T-helper 2 cell treated with Interferon-gamma antibody and Interleukin-4, amounts not matched to agents 5 μg/mL and 100 μg/mL, for 36 hours (primary cell): ENCODE data around the gene SLC25A44.

Experiments used
- DNase-seq: peaks from one replicate; pipeline ENCODE4 v3.0.0; 2021; ENCODE audit warnings: low spot score
- H3K27ac Mint-ChIP-seq: one replicate; pipeline ENCODE4 v1.8.0; 2021; ENCODE audit warnings: mild to moderate bottlenecking, mixed read lengths
- H3K27me3 Mint-ChIP-seq: one replicate; pipeline ENCODE4 v1.8.0; 2021; ENCODE audit warnings: low read depth, mixed read lengths
- H3K36me3 Mint-ChIP-seq: one replicate; pipeline ENCODE4 v1.8.0; 2021; ENCODE audit warnings: low read depth, mixed read lengths
- H3K4me1 Mint-ChIP-seq: one replicate; pipeline ENCODE4 v1.8.0; 2021; ENCODE audit warnings: low read depth, mixed read lengths
- H3K4me3 Mint-ChIP-seq: one replicate; pipeline ENCODE4 v1.8.0; 2022; ENCODE audit warnings: mild to moderate bottlenecking, moderate library complexity, mixed read lengths
- H3K9me3 Mint-ChIP-seq: one replicate; pipeline ENCODE4 v1.8.0; 2021; ENCODE audit warnings: mixed read lengths

The SLC25A44 gene

GRCh38 chr1:156245451-156246232, 51.7 kb downstream of the SLC25A44 start:
- no peak for DNase-seq
- Mint-ChIP-seq H3K27ac (peak overlapping the region; percentile 88), H3K4me3 (peak overlapping the region; percentile 87), H3K4me1 (peaks cover 17% of the 10 kb centered on the region), H3K27me3 (no peaks in the 10 kb centered on the region), H3K9me3 (no peaks in the 10 kb centered on the region), H3K36me3 (peaks cover 8% of the 10 kb centered on the region)

- Mint-ChIP-seq H3K9me3 (no peaks in the 10 kb centered on the region), H3K27ac (no peak overlapping the region), H3K4me1 (peaks cover 19% of the 10 kb centered on the region), H3K4me3 (peak overlapping the region; percentile 1), H3K27me3 (no peaks in the 10 kb centered on the region), H3K36me3 (peaks cover 12% of the 10 kb centered on the region)
- DNase-seq: no peak
Measured at GRCh38 chr1:156246241-156246780, 52.4 kb downstream of the SLC25A44 start.

- Mint-ChIP-seq H3K27me3 (no peaks in the 10 kb centered on the region), H3K27ac (no peak overlapping the region), H3K4me1 (peaks cover 25% of the 10 kb centered on the region), H3K9me3 (no peaks in the 10 kb centered on the region), H3K4me3 (no peak overlapping the region), H3K36me3 (peaks cover 17% of the 10 kb centered on the region)
- no peak for DNase-seq
Measured at GRCh38 chr1:156246781-156247459, 53.0 kb downstream of the SLC25A44 start.

GRCh38 chr1:156247460-156248322, 53.8 kb downstream of the SLC25A44 start, which contains the start of gene PAQR6:
PAQR6 (minus strand) TSS chr1:156248056; CDS start chr1:156246731, 1,325 bp downstream.
- Mint-ChIP-seq H3K27ac (peak within 1 kb of the TSS; percentile 4), H3K4me3 (no peak within 1 kb of the TSS), H3K36me3 (peaks cover 25% of the 10 kb centered on the region)

GRCh38 chr1:156248323-156248683, 54.4 kb downstream of the SLC25A44 start:
- Mint-ChIP-seq H3K9me3 (no peaks in the 10 kb centered on the region), H3K27ac (no peak overlapping the region), H3K4me1 (peaks cover 34% of the 10 kb centered on the region), H3K36me3 (peaks cover 30% of the 10 kb centered on the region), H3K27me3 (no peaks in the 10 kb centered on the region), H3K4me3 (no peak overlapping the region)
- DNase-seq: no peak

More at GRCh38 chr1:156247460-156248322, 53.8 kb downstream of the SLC25A44 start, which contains the start of gene PAQR6:
- DNase-seq: no peak
- H3K27me3 Mint-ChIP-seq: no peaks in the 10 kb centered on the region
- no peaks in the 10 kb centered on the region for H3K9me3 Mint-ChIP-seq
- H3K4me1 Mint-ChIP-seq: peaks cover 32% of the 10 kb centered on the region

- Mint-ChIP-seq H3K36me3 (peaks cover 40% of the 10 kb centered on the region), H3K4me3 (no peak overlapping the region), H3K27ac (no peak overlapping the region), H3K9me3 (no peaks in the 10 kb centered on the region), H3K4me1 (peaks cover 32% of the 10 kb centered on the region), H3K27me3 (no peaks in the 10 kb centered on the region)
- no peak for DNase-seq
Measured at GRCh38 chr1:156249593-156249992, 55.7 kb downstream of the SLC25A44 start.

GRCh38 chr1:156251527-156251926, 57.6 kb downstream of the SLC25A44 start:
- H3K9me3 Mint-ChIP-seq: no peaks in the 10 kb centered on the region
- peak overlapping the region; percentile 63 for H3K27ac Mint-ChIP-seq
- H3K27me3 Mint-ChIP-seq: no peaks in the 10 kb centered on the region
- peaks cover 21% of the 10 kb centered on the region for H3K4me1 Mint-ChIP-seq
- H3K36me3 Mint-ChIP-seq: peaks cover 46% of the 10 kb centered on the region
- H3K4me3 Mint-ChIP-seq: peak overlapping the region; percentile 36
- DNase-seq: no peak

- Mint-ChIP-seq H3K9me3 (no peaks in the 10 kb centered on the region), H3K27me3 (no peaks in the 10 kb centered on the region), H3K4me1 (peaks cover 30% of the 10 kb centered on the region), H3K36me3 (peaks cover 62% of the 10 kb centered on the region), H3K4me3 (no peak overlapping the region), H3K27ac (peak overlapping the region; percentile 49)
- DNase-seq: no peak
Measured at GRCh38 chr1:156253634-156254033, 59.7 kb downstream of the SLC25A44 start.

GRCh38 chr1:156257711-156258110, 63.8 kb downstream of the SLC25A44 start:
- H3K4me3 Mint-ChIP-seq: no peak overlapping the region
- peaks cover 12% of the 10 kb centered on the region for H3K4me1 Mint-ChIP-seq
- H3K27me3 Mint-ChIP-seq: no peaks in the 10 kb centered on the region
- H3K36me3 Mint-ChIP-seq: peaks cover 65% of the 10 kb centered on the region
- DNase-seq: no peak
- no peaks in the 10 kb centered on the region for H3K9me3 Mint-ChIP-seq
- H3K27ac Mint-ChIP-seq: peak overlapping the region; percentile 55

GRCh38 chr1:156258859-156259258, 65.0 kb downstream of the SLC25A44 start:
- H3K36me3 Mint-ChIP-seq: peaks cover 66% of the 10 kb centered on the region
- H3K4me1 Mint-ChIP-seq: peaks cover 12% of the 10 kb centered on the region

GRCh38 chr1:156259805-156260204, 65.9 kb downstream of the SLC25A44 start:
- peaks cover 67% of the 10 kb centered on the region for H3K36me3 Mint-ChIP-seq

More at GRCh38 chr1:156258859-156259258, 65.0 kb downstream of the SLC25A44 start:
- Mint-ChIP-seq H3K27ac (no peak overlapping the region), H3K4me3 (no peak overlapping the region), H3K27me3 (no peaks in the 10 kb centered on the region), H3K9me3 (no peaks in the 10 kb centered on the region)
- DNase-seq: no peak

GRCh38 chr1:156260896-156261295, 67.0 kb downstream of the SLC25A44 start:
- no peak for DNase-seq
- Mint-ChIP-seq H3K27ac (no peak overlapping the region), H3K4me1 (peaks cover 11% of the 10 kb centered on the region), H3K4me3 (no peak overlapping the region), H3K27me3 (no peaks in the 10 kb centered on the region), H3K36me3 (peaks cover 72% of the 10 kb centered on the region), H3K9me3 (no peaks in the 10 kb centered on the region)

More at GRCh38 chr1:156259805-156260204, 65.9 kb downstream of the SLC25A44 start:
- Mint-ChIP-seq H3K9me3 (no peaks in the 10 kb centered on the region), H3K27ac (no peak overlapping the region), H3K4me3 (no peak overlapping the region), H3K27me3 (no peaks in the 10 kb centered on the region), H3K4me1 (peaks cover 11% of the 10 kb centered on the region)
- no peak for DNase-seq
